Ishikawa (cell line): ENCODE data around the gene ZBTB47.

ENCODE experiments used
- CEBPB ChIP-seq: IDR thresholded peaks from 2 replicates; pipeline ENCODE4 v1.6.1; 2012
- CREB1 ChIP-seq: IDR thresholded peaks from 2 replicates; pipeline ENCODE4 v1.6.1; 2012; ENCODE audit warnings: low read depth
- EGR1 ChIP-seq: IDR thresholded peaks from 2 replicates; pipeline ENCODE4 v1.6.1; 2012
- EP300 ChIP-seq: IDR thresholded peaks from 2 replicates; pipeline ENCODE4 v1.6.1; 2012; ENCODE audit warnings: borderline replicate concordance
- FOXM1 ChIP-seq: IDR thresholded peaks from 2 replicates; pipeline ENCODE4 v1.6.1; 2012; ENCODE audit warnings: low read depth, borderline replicate concordance
- NFIC ChIP-seq: IDR thresholded peaks from 2 replicates; pipeline ENCODE4 v1.6.1; 2012
- RAD21 ChIP-seq: IDR thresholded peaks from 2 replicates; pipeline ENCODE4 v1.6.1; 2012; ENCODE audit warnings: low read depth
- TAF1 ChIP-seq: IDR thresholded peaks from 2 replicates; pipeline ENCODE4 v1.6.1; 2012; ENCODE audit warnings: low read depth, mild to moderate bottlenecking
- TCF12 ChIP-seq: IDR thresholded peaks from 2 replicates; pipeline ENCODE4 v1.6.1; 2012; ENCODE audit warnings: low read depth
- TEAD4 ChIP-seq: IDR thresholded peaks from 2 replicates; pipeline ENCODE4 v1.6.1; 2012
- USF1 ChIP-seq: IDR thresholded peaks from 2 replicates; pipeline ENCODE4 v1.6.1; 2012
- YY1 ChIP-seq: IDR thresholded peaks from 2 replicates; pipeline ENCODE4 v1.6.1; 2012; ENCODE audit warnings: low read depth
- ZBTB7A ChIP-seq: IDR thresholded peaks from 2 replicates; pipeline ENCODE4 v1.6.1; 2012; ENCODE audit warnings: low read depth
- TF ChIP-seq, protein P1 (sequence below): IDR thresholded peaks from 2 replicates; pipeline ENCODE4 v1.6.1; 2012; ENCODE audit warnings: low read depth, mild to moderate bottlenecking
- TF ChIP-seq, protein P2 (sequence below): IDR thresholded peaks from 2 replicates; pipeline ENCODE4 v1.6.1; 2012

ZBTB47 gene

GRCh38 chr3:42638339-42638842 is 15.1 kb upstream of the ZBTB47 start:
- TF ChIP-seq YY1 (no peak), EP300 (no peak), RAD21 (no peak)

DNA sequence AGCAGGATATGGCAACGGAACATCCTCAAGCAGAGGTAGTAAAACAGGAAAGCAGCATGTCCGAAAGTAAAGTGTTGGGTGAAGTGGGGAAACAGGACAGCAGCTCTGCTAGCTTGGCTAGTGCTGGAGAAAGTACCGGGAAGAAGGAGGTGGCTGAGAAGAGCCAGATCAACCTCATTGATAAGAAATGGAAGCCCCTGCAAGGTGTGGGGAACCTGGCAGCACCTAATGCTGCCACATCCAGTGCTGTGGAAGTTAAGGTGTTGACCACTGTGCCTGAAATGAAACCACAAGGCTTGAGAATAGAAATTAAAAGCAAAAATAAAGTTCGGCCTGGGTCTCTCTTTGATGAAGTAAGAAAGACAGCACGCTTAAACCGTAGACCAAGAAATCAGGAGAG is 14.3 kb upstream of the ZBTB47 start:
- TF ChIP-seq, protein P1, sequence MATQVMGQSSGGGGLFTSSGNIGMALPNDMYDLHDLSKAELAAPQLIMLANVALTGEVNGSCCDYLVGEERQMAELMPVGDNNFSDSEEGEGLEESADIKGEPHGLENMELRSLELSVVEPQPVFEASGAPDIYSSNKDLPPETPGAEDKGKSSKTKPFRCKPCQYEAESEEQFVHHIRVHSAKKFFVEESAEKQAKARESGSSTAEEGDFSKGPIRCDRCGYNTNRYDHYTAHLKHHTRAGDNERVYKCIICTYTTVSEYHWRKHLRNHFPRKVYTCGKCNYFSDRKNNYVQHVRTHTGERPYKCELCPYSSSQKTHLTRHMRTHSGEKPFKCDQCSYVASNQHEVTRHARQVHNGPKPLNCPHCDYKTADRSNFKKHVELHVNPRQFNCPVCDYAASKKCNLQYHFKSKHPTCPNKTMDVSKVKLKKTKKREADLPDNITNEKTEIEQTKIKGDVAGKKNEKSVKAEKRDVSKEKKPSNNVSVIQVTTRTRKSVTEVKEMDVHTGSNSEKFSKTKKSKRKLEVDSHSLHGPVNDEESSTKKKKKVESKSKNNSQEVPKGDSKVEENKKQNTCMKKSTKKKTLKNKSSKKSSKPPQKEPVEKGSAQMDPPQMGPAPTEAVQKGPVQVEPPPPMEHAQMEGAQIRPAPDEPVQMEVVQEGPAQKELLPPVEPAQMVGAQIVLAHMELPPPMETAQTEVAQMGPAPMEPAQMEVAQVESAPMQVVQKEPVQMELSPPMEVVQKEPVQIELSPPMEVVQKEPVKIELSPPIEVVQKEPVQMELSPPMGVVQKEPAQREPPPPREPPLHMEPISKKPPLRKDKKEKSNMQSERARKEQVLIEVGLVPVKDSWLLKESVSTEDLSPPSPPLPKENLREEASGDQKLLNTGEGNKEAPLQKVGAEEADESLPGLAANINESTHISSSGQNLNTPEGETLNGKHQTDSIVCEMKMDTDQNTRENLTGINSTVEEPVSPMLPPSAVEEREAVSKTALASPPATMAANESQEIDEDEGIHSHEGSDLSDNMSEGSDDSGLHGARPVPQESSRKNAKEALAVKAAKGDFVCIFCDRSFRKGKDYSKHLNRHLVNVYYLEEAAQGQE = no peak
- TF ChIP-seq YY1 (no peak), FOXM1 (no peak), CREB1 (no peak), EGR1 (no peak), TCF12 (no peak), TAF1 (no peak)

- no peak for TF ChIP-seq RAD21
- no peak for TF ChIP-seq NFIC
- no peak for TF ChIP-seq FOXM1
Measured at GRCh38 chr3:42640129-42640528, 13.4 kb upstream of the ZBTB47 start.

DNA sequence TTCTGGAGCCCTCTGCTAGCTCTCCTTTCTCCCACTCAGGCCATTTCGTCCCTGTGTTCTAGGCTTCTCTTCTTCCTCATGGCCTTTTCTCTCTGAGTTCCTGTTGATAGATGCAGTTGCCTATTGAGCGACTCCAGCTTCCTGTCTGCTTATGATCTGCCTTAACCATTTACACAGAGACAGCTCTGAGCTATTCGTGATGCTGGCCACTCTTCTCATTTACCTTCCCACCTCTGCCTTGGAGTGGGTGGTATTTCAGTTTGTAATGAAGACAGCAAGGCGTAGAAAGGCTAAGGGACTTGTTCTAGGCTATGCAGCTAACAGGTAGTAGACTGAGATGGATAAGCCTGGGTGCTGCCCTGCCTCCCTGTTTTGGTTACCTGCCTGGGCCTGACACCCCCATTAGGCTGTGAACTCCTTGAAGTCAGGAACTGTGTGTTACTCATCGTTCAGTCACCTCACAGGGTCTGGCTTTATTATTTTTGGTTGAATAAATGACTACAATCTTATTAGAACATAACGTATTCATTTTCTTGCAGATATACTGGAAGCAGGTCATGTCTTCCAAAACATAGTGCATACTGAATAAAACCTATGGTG is 12.6 kb upstream of the ZBTB47 start:
- TF ChIP-seq EP300 (no peak), ZBTB7A (no peak), USF1 (no peak), EGR1 (no peak), CREB1 (no peak), TEAD4 (no peak), NFIC (no peak), YY1 (no peak)
- TF ChIP-seq, protein P1 = no peak
- TF ChIP-seq, protein P2, sequence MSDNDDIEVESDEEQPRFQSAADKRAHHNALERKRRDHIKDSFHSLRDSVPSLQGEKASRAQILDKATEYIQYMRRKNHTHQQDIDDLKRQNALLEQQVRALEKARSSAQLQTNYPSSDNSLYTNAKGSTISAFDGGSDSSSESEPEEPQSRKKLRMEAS = no peak

GRCh38 chr3:42647821-42648459 is 5.6 kb upstream of the ZBTB47 start:
- TF ChIP-seq TEAD4 = no peak
- TF ChIP-seq RAD21 = no peak
- no peak for TF ChIP-seq ZBTB7A
- no peak for TF ChIP-seq NFIC
- TF ChIP-seq CEBPB = no peak
- TF ChIP-seq, protein P2 = no peak
- TF ChIP-seq TCF12 = no peak
- TF ChIP-seq USF1 = no peak
- TF ChIP-seq FOXM1 = no peak
- no peak for TF ChIP-seq YY1
- TF ChIP-seq TAF1 = no peak

DNA sequence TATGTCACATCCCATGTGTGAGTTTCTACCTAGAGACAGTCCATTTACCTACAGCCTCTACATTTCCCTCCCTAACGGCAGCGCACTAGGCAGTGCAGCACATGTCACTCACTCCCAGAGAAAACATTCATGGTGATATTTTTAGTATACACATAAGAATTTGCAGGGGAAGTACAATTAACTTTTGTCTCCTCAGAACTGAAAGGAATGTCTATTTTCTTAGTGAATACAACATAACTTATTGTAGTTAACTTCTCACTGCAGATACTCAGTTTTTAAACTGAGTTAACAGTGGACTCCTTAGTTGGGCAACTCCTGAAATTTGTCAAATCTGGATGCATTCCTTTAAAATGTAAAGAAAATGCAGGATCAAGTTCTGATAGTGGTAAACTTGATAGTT is 4.5 kb upstream of the ZBTB47 start:
- no peak for TF ChIP-seq USF1
- no peak for TF ChIP-seq EGR1
- no peak for TF ChIP-seq EP300

GRCh38 chr3:42649783-42650182 is 3.7 kb upstream of the ZBTB47 start:
- TF ChIP-seq, protein P2 = no peak
- TF ChIP-seq EP300 (no peak), TAF1 (no peak), ZBTB7A (no peak), CEBPB (no peak)
